Stimulated activated memory B cell treated with anti-CD40 and anti-IgM and Interleukin-4, amounts not matched to agents 10 μg/mL and 1 μg/mL and 100 μg/mL, for 72 hours (primary cell): ENCODE measurements around the gene MTA1.

Source experiments
- ATAC-seq: fragments of 150-1000 bp; cut with Tn5 transposase; 2 replicates; pipeline ENCODE4 v1.10.0; 2021
- H3K27ac Mint-ChIP-seq: one replicate; pipeline ENCODE4 v1.8.0; 2022; ENCODE audit warnings: mild to moderate bottlenecking, mixed read lengths
- H3K27me3 Mint-ChIP-seq: one replicate; pipeline ENCODE4 v1.8.0; 2022; ENCODE audit warnings: mixed read lengths
- H3K36me3 Mint-ChIP-seq: one replicate; pipeline ENCODE4 v1.8.0; 2022; ENCODE audit warnings: mixed read lengths
- H3K4me1 Mint-ChIP-seq: one replicate; pipeline ENCODE4 v1.8.0; 2022; ENCODE audit warnings: mixed read lengths
- H3K4me3 Mint-ChIP-seq: one replicate; pipeline ENCODE4 v1.8.0; 2022; ENCODE audit warnings: mild to moderate bottlenecking, moderate library complexity, mixed read lengths
- H3K9me3 Mint-ChIP-seq: one replicate; pipeline ENCODE4 v1.8.0; 2022; ENCODE audit warnings: mixed read lengths

MTA1 gene

DNA sequence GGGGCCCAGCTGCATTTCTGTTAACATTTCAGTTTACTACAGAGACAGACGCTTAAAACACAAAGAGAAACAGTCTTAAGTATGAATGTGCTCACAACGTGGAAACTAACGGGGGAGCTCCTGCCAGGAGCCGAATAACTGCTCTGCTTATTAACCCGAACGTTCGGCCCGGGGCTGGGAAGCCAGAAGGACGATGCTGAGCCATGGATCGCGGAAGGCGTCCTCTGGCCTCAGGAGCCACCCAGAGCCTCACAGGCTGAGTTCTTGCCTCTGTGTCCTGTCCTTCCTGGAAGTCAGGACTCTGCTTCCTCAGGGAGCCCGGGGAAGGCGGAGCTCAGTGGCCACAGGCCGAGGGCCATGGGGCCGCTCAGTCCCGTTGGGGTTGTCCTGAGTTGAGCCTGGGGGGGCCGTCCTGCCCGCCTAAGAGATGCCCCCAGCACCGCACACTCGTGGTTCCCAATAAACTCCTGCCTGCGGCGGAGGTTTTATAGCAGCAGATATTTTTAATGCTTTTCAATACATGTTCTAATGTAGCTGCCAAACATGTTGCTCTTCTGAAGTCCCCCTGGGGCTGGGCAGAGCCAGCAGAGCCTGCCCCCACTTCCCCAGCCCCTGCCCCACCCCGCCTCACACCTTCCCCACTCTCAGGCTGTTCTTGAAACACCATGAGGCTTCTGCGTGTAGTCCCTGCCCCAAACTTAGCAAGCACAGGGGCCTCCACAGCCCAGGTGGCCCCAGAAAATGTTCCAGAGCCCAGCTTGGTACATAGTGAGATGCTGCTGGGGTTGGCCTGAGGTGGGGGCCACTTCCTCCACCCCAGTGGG, 24.7 kb upstream of the MTA1 start:
- Mint-ChIP-seq H3K9me3 (no peaks in the 10 kb centered on the region), H3K27me3 (no peaks in the 10 kb centered on the region), H3K4me1 (peaks cover 18% of the 10 kb centered on the region), H3K4me3 (no peak overlapping the region), H3K36me3 (no peaks in the 10 kb centered on the region), H3K27ac (no peak overlapping the region)
- ATAC-seq: no peak

DNA sequence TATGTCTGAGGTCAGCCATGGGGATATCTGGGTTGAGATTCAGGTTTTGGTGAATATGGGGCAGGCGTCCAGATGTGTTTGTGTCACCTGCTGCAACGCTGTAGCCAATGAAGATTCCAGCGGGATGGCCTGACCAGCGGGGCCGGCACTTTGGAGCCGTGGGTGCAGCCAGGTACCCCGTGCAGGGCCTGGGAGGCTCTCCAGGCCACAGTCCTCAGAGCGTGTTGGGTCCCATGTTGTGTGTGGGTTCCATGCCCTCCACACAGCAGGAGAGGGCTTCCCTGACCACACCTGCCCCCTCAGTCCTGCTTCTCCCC, 24.1 kb upstream of the MTA1 start:
- no peaks in the 10 kb centered on the region for H3K27me3 Mint-ChIP-seq
- H3K4me3 Mint-ChIP-seq: no peak overlapping the region
- no peak for ATAC-seq
- no peak overlapping the region for H3K27ac Mint-ChIP-seq
- H3K36me3 Mint-ChIP-seq: peaks cover 5% of the 10 kb centered on the region
- peaks cover 18% of the 10 kb centered on the region for H3K4me1 Mint-ChIP-seq
- no peaks in the 10 kb centered on the region for H3K9me3 Mint-ChIP-seq

DNA sequence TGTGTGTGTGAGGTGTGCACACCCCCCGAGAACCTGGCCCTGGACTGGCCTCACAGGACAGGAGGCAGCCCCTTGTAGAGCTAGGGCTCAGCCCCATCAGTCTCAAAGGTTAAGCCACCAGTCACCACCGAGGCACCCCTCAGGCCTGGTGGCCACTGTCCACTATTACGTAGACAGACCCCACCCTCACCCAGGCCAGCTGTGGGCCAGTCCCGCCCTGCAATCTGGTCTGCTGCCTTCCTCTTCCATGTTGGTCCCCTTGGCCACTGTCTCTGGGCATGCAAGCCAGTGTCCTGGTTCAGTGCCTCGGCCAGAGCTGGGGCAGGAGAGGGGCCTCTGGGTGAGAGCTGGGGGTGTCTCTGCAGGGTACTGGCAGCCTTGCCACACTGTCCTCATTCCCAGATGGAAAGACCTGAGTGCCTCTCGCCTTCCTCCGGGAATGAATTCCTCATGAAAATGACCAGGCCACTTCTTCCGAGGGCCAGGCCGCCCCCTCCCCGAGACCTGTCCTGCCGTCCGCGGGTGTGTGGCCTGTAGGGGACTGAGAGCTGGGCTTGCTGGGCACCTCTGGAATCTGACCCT, 22.2 kb upstream of the MTA1 start:
- H3K27ac Mint-ChIP-seq: peak overlapping the region; percentile 86
- H3K27me3 Mint-ChIP-seq: no peaks in the 10 kb centered on the region
- peaks cover 16% of the 10 kb centered on the region for H3K36me3 Mint-ChIP-seq
- no peak for ATAC-seq
- peak overlapping the region; percentile 91 for H3K4me3 Mint-ChIP-seq
- no peaks in the 10 kb centered on the region for H3K9me3 Mint-ChIP-seq
- H3K4me1 Mint-ChIP-seq: peaks cover 19% of the 10 kb centered on the region

DNA sequence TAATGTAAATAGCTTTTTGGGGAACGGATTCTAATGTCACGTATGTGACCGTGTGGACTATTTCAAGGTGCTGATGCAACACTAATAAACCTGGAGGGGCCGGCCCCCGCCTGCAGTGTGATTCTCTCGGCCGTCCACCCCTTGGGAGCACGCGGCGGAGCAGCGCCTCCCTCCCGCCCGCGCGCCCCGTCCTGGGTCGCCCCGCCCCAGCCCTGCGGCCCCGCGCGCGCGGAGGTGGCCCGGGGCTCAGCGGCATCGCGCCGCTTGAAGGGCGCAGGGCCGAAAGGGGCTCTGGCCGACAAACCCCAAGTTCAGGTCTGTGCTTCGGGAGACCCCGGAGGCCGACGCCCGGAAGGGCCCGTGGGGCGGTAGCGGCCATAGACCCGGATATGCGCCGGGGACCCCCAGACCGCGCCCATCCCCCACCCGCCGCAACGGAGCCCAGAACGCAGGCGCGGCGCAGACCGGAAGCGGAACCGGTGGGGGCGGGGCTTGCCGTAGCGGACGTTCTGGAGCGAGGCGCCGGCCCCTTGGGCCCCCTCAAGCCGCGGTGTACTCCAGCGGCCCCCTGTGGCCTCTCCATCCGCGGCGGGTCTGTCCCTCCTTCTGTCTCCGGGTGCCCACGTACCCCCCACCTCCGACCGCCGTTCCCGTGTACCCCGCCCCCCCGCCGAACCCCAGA, 21.4 kb upstream of the MTA1 start, which contains the start of gene TEX22:
TSS of gene TEX22 (plus strand) at position 495 of the 682 bp plus-strand sequence. CDS start 803 bp downstream, outside the sequence.
- Mint-ChIP-seq H3K4me1 (peaks cover 19% of the 10 kb centered on the region), H3K27ac (peak within 1 kb of the TSS; percentile 86), H3K9me3 (no peaks in the 10 kb centered on the region), H3K27me3 (no peaks in the 10 kb centered on the region), H3K4me3 (peak within 1 kb of the TSS; percentile 91), H3K36me3 (peaks cover 16% of the 10 kb centered on the region)
- ATAC-seq: peak; percentile 93

DNA sequence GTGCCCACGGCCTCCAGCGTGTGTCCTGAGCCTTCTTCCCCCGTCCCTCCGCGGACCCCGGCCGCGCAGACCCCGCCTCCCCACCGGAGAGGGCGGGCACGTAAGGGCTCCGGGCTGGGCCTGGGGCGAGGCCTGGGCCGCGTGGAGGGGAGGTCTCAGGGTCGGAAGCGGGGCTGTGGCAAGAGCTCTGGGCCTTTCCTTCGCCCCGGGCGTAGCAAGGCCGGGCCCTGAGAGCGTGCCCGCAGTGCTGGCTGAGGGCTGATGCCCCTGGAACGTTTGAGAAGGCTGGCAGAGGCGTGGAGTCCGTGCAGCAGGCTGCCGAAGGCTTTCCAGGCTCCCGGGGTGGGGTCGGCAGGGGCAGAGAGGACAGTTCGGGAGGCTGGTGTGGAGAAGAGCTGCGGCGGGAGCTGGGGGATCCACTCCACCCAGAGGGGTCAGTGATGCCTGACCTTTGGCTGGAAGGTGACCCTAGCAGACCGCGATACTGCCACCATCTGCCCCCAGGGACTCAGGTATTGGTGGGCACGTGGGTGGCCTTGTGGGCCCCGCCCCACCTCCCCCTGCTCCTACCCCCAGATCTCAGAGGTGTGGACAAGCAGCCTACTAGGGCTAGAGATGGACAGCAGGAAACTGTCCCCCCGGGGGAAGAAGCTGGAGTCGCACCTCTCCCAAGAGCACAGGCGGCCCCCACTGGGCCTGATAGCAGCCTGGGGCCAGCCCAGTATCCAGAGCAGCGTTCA, 20.7 kb upstream of the MTA1 start:
- H3K27me3 Mint-ChIP-seq: no peaks in the 10 kb centered on the region
- peaks cover 19% of the 10 kb centered on the region for H3K4me1 Mint-ChIP-seq
- peak overlapping the region; percentile 86 for H3K27ac Mint-ChIP-seq
- H3K9me3 Mint-ChIP-seq: no peaks in the 10 kb centered on the region
- ATAC-seq: peak; percentile 75
- H3K36me3 Mint-ChIP-seq: peaks cover 16% of the 10 kb centered on the region
- H3K4me3 Mint-ChIP-seq: peak overlapping the region; percentile 91

DNA sequence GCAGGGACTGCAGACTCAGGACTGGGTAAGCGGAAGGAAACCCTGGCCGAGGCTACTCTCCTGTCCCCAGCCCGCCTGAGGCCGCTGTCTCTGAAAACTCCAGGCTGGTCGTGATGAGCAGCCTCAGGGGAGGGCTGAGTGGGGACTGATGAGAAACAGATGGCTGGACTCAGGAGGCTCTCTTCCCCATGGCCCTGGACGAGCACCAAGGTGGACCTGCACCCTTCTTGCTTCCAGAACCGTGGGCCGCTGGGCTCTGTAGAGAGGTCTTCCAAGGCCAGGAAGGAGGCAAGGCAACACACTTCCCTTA, 20.2 kb upstream of the MTA1 start:
- H3K36me3 Mint-ChIP-seq: peaks cover 16% of the 10 kb centered on the region
- no peaks in the 10 kb centered on the region for H3K27me3 Mint-ChIP-seq
- no peaks in the 10 kb centered on the region for H3K9me3 Mint-ChIP-seq
- peak overlapping the region; percentile 86 for H3K27ac Mint-ChIP-seq
- peaks cover 24% of the 10 kb centered on the region for H3K4me1 Mint-ChIP-seq
- H3K4me3 Mint-ChIP-seq: peak overlapping the region; percentile 91
- no peak for ATAC-seq

DNA sequence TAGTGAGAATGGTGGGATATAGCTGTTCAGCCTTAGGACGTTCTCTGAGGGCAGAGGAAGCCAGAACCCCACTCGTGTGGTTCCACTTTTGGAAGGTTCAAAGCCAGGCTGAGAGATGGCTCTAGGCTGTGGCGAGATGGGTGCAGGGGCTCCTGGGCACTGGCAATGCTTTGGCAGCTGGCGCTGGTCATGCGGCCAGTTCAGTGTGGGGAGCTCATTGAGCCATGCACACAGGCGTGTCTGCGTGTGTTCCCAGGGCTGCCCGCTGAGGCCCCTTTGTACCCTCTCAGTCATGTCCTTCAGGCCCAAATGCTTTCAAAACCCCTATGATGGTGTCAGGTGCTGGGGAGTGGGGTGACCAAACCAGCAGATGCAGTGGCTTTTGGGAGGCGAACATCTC, 19.6 kb upstream of the MTA1 start:
- Mint-ChIP-seq H3K9me3 (no peaks in the 10 kb centered on the region), H3K27me3 (no peaks in the 10 kb centered on the region), H3K4me3 (peak overlapping the region; percentile 91), H3K27ac (no peak overlapping the region), H3K4me1 (peaks cover 30% of the 10 kb centered on the region), H3K36me3 (peaks cover 16% of the 10 kb centered on the region)
- no peak for ATAC-seq

DNA sequence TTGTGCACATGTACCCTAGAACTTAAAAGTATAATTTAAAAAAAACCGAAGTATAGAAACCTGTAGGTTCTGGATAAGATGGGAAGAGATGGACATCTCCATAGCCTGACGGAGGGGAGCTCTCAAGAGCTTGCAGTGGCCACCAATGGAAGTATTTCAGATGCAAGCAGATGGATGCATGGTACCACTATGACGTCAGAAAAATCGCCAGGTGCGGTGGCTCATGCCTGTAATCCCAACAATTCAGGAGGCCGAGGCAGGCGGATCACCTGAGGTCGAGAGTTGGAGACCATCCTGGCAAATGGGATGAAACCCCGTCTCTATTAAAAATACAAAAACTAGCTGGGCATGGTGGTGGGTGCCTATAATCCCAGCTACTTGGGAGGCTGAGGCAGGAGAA, 17.9 kb upstream of the MTA1 start:
- H3K27me3 Mint-ChIP-seq: no peaks in the 10 kb centered on the region
- no peaks in the 10 kb centered on the region for H3K9me3 Mint-ChIP-seq
- H3K4me1 Mint-ChIP-seq: peaks cover 32% of the 10 kb centered on the region
- H3K27ac Mint-ChIP-seq: no peak overlapping the region
- ATAC-seq: no peak
- no peak overlapping the region for H3K4me3 Mint-ChIP-seq
- H3K36me3 Mint-ChIP-seq: peaks cover 16% of the 10 kb centered on the region

DNA sequence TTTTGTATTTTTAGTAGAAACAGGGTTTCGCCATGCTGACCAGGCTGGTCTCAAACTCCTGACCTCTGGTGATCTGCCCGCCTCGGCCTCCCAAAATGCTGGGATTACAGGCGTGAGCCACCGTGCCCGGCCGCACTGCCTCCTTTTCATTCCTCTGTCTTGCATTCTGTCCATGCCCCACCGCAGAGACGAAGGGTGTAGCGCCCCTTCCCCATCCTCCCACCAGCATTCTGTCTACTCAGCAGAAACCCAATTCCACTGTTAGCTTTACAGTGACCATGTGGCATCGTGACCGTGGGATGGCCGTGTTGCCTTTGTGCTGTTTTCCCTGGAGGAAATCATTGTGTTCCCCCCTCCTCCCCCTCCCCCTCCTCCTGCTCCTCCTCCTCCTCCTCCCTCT, 11.0 kb upstream of the MTA1 start:
- H3K4me3 Mint-ChIP-seq: no peak overlapping the region
- no peak overlapping the region for H3K27ac Mint-ChIP-seq
- no peak for ATAC-seq
- peaks cover 31% of the 10 kb centered on the region for H3K27me3 Mint-ChIP-seq
- peaks cover 38% of the 10 kb centered on the region for H3K4me1 Mint-ChIP-seq
- no peaks in the 10 kb centered on the region for H3K36me3 Mint-ChIP-seq
- H3K9me3 Mint-ChIP-seq: no peaks in the 10 kb centered on the region

DNA sequence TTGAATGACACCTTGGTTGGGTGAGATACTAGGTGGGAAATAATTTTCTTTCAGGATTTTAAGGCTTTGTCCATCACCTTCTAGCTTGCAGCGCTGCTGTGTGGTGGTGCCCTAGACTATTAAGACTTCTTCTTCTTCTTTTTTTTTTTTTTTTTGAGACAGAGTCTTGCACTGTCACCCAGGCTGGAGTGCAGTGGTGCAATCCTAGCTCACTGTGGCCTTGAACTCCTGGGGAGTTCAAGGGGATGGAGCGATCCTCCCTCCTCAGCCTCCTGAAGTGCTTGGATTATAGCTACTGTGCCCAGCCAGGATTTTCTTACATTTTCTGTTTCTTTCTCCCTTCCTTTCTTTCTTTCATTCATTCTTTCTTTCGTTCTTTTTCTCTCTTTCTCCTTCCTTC, 10.3 kb upstream of the MTA1 start:
- Mint-ChIP-seq H3K27ac (no peak overlapping the region), H3K36me3 (no peaks in the 10 kb centered on the region), H3K4me1 (peaks cover 34% of the 10 kb centered on the region), H3K27me3 (peaks cover 39% of the 10 kb centered on the region), H3K4me3 (no peak overlapping the region), H3K9me3 (no peaks in the 10 kb centered on the region)
- ATAC-seq: no peak

DNA sequence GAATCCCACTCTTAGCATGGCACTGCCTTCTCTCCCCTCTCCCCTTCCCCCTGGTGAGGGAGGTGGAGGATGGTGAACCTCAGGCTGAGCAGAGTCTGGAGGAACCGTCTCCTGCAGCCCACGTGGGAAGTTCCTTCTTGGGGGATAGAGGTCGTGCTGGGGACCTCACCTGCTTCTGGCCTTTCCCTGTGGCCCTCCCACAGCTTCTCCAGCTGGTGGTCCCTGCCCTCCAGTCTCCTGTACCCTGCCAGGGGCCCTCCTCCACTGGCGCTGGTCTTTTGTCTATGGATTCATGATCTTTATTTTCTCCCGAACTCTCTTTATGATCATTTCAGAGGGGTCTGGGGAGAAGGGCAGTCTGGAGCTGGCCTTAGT, 9.0 kb upstream of the MTA1 start:
- H3K27ac Mint-ChIP-seq: no peak overlapping the region
- ATAC-seq: no peak
- peaks cover 25% of the 10 kb centered on the region for H3K4me1 Mint-ChIP-seq
- H3K4me3 Mint-ChIP-seq: peak overlapping the region; percentile 64
- H3K36me3 Mint-ChIP-seq: no peaks in the 10 kb centered on the region
- no peaks in the 10 kb centered on the region for H3K9me3 Mint-ChIP-seq
- H3K27me3 Mint-ChIP-seq: peaks cover 39% of the 10 kb centered on the region

DNA sequence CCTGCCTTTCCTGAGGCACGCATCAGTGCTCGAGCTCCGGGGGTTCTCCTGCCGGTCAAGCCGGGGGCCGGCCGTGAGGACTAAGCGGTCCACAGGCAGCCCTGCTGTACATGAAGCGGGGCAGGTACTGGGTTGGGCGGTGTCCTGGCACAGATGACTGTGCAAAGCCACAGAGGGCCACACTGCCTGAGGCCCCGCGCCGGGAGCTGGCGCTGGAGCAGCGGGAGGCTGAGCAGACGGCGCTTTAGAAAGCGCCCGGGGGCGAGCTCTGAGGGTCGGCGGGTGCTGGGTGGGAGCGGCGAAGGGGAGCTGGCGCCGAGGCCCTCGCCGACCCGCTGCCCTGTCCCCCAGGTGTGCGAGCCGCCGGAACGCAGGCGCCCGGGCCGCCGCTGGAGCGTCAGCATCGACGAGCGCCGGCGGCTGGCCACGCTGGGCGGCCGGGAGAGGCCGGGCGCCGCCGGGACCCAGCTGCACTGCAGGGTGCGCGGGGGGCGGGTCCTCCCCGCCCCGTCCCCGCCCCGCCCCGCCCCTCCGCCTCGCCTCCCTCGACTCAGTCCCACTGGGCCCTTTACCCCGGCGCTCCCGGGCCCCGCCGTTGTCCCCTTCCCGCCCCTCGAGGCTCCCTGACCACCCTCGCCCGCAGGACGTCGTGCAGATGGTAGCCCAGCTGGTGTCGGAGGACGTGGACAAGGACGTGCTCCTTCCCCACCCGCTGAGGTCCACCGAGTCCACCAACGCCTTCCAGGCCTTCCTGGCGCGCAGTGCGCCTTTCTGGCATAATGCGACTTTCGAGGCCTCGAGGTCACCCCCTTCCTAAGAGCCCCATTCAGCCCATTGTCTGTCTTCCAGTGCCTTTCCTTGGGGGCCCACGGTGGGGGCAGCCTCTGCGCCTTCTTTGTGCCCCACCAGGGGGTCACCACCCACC, 8.3 kb upstream of the MTA1 start:
- ATAC-seq: peak; percentile 62
- H3K36me3 Mint-ChIP-seq: no peaks in the 10 kb centered on the region
- H3K4me3 Mint-ChIP-seq: peak overlapping the region; percentile 64

DNA sequence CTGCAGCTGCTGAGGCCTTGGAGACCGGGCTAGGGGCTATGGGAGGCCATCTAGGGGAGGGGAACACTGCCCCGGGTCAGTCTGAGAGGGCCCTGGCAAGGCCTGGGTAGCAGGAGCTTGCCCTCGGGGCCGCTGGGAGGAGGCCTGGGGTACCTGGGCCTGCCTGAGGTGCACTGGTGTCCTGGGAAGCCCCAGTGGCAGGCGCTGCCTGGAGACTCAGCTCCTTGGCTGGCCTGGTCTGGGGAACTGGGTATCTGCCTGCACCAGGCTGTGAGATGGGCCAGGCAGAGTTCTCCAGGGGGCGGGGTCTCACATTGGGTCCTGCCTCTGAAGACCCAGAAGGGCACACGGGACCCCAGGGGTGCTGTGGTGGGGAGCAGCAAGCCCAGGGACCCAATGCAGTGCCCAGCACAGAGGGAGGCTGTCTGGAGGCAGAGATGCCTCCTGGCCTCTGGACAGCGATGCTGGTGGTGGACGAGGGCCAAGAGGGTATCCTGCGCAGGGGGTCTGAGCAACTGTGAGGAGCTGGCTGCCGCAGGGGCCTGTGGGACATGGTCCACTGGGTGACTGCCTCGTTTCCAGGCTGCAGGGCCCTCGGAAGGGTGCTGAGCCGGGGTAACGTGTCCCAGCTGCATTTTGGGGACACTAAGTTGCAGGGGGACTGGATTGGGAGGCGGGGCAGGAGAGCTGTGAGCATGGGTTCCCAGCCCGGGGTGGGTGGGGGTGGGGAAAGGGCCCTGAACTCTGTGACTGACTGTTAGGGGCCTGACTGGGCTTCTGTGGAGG, 7.4 kb upstream of the MTA1 start:
- Mint-ChIP-seq H3K27ac (no peak overlapping the region), H3K27me3 (peaks cover 39% of the 10 kb centered on the region), H3K36me3 (no peaks in the 10 kb centered on the region), H3K4me3 (peak overlapping the region; percentile 24), H3K4me1 (peaks cover 25% of the 10 kb centered on the region), H3K9me3 (no peaks in the 10 kb centered on the region)
- no peak for ATAC-seq

More for the DNA sequence above, 8.3 kb upstream of the MTA1 start:
- Mint-ChIP-seq H3K4me1 (peaks cover 25% of the 10 kb centered on the region), H3K27ac (no peak overlapping the region), H3K27me3 (peaks cover 39% of the 10 kb centered on the region), H3K9me3 (no peaks in the 10 kb centered on the region)
